ENCODE results near the gene WDR59. TPM values are rescaled to one million over a fixed set of nuclear protein-coding genes. Genes with fewer than 3 reads are reported as not detected.
"Not testable (repeated sequence)": the region's sequence is repeated elsewhere in the genome, so short reads cannot be mapped to it uniquely, and the experiment has no call there.

WDR59 gene, protein sequence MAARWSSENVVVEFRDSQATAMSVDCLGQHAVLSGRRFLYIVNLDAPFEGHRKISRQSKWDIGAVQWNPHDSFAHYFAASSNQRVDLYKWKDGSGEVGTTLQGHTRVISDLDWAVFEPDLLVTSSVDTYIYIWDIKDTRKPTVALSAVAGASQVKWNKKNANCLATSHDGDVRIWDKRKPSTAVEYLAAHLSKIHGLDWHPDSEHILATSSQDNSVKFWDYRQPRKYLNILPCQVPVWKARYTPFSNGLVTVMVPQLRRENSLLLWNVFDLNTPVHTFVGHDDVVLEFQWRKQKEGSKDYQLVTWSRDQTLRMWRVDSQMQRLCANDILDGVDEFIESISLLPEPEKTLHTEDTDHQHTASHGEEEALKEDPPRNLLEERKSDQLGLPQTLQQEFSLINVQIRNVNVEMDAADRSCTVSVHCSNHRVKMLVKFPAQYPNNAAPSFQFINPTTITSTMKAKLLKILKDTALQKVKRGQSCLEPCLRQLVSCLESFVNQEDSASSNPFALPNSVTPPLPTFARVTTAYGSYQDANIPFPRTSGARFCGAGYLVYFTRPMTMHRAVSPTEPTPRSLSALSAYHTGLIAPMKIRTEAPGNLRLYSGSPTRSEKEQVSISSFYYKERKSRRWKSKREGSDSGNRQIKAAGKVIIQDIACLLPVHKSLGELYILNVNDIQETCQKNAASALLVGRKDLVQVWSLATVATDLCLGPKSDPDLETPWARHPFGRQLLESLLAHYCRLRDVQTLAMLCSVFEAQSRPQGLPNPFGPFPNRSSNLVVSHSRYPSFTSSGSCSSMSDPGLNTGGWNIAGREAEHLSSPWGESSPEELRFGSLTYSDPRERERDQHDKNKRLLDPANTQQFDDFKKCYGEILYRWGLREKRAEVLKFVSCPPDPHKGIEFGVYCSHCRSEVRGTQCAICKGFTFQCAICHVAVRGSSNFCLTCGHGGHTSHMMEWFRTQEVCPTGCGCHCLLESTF
- 10 to 100 TPM; 67.1 to 72.3 TPM for total RNA-seq

DNA sequence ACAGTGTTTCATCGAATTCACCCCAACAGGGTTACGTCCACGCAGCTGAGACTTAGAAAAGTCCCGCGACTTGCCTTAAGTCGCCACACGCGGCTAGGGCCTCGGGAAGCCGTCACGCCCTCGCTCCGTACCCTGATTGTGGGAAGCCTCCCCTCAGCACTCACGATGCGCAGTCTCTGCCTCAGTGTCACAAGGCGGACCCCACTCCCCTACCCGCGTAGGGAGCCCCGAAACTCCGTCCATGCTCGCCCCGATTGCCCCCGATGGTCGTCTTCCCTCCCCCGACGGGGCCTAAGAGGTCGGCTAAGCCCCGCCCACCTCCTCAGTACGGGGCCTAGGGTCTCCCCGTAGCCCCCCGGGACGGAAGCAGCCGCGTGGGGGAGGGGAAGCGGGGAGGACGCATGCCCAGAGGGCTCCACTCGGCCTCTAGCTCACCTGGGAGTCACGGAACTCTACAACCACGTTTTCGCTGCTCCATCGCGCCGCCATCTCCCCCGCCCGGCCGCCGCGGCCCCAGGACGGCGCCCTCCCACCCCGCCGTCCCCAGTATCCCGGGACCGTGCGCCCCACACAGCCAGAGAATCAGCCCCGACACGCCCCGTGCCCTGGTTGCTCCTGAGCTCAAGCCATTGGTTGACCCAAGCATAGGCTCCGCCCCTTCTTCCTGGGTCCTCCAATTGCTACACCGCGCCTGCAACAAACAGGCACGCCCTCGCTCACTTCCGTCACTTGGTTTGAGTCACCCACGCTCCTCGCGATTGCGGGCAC, at the start of gene WDR59:
Gene WDR59, minus strand, starts transcription at position 595 of the 768 bp plus-strand sequence. Its CDS starts 106 bp downstream, at position 489.
- ChIA-PET CTCF (interaction anchor here (0.8 to 8.8 kb wide), 7 partner anchors 13 to 286 kb away, joined by 3 to 73 read pairs (median 5); partner anchors contain the start of gene ZNRF1), POLR2A (interaction anchor here (0.6 to 2.2 kb wide), 13 partner anchors 9 to 663 kb away, joined by 3 to 11 read pairs (median 5); partner anchors contain the start of genes KARS1, MLKL, RFWD3 and TERF2IP)
- Mint-ChIP-seq H3K36me3 (ENCODE audit: low read depth) (no peaks in the 10 kb centered on the region), H3K27me3 (no peaks in the 10 kb centered on the region), H3K4me1 (peaks cover 25% of the 10 kb centered on the region), H3K27ac (peak within 1 kb of the TSS; percentile 86), H3K4me3 (peak within 1 kb of the TSS; percentile 99), H3K9me3 (no peaks in the 10 kb centered on the region)
- DNase-seq, result peak; percentile 99

DNA sequence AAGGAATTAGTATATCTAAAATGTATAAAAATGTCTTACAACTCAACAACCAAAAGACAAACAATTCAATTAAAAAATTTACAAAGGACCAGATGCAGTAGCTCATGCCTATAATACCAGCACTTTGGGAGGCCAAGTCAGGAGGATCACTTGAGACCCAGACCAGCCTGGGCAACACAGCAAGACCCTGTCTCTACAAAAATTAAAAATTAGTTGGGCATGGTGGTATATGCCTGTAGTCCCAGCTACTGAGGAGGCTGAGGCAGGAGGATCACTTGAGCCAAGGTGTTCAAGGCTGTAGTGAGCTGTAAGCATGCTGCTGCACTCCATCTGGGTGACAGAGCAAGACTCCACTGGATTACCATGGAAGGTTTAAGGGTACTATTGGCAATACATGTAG, 47.7 kb upstream of the WDR59 start:
- CTCF ChIA-PET, result no interaction called here
- POLR2A ChIA-PET, result no interaction called here
- Mint-ChIP-seq H3K27me3 (no peaks in the 10 kb centered on the region), H3K9me3 (peaks cover 9% of the 10 kb centered on the region), H3K4me1 (peaks cover 8% of the 10 kb centered on the region), H3K36me3 (ENCODE audit: low read depth) (peaks cover 16% of the 10 kb centered on the region), H3K27ac (no peak overlapping the region), H3K4me3 (no peak overlapping the region)
- DNase-seq, result no peak

DNA sequence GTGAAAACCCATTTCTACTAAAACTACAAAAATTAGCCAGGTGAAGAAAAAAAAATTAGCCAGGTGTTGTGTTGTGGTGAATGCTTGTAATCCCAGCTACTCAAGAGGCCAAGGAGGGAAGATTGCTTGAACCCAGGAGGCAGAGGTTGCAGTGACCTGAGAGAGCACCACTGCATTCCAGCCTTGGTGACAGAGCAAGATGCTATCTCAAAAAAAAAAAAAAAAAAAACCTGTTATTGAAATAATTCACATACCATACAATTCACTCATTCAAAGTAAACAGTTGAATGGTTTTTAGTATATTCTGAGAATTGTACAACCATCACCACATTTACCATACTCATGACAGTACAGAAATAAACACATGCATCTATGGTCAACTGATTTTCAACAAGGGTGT, 44.9 kb upstream of the WDR59 start:
- Mint-ChIP-seq H3K27me3 (no peaks in the 10 kb centered on the region), H3K4me1 (peaks cover 11% of the 10 kb centered on the region), H3K36me3 (ENCODE audit: low read depth) (peaks cover 3% of the 10 kb centered on the region), H3K27ac (no peak overlapping the region), H3K4me3 (no peak overlapping the region), H3K9me3 (no peaks in the 10 kb centered on the region)
- CTCF ChIA-PET, result no interaction called here
- no peak for DNase-seq
- POLR2A ChIA-PET, result no interaction called here

DNA sequence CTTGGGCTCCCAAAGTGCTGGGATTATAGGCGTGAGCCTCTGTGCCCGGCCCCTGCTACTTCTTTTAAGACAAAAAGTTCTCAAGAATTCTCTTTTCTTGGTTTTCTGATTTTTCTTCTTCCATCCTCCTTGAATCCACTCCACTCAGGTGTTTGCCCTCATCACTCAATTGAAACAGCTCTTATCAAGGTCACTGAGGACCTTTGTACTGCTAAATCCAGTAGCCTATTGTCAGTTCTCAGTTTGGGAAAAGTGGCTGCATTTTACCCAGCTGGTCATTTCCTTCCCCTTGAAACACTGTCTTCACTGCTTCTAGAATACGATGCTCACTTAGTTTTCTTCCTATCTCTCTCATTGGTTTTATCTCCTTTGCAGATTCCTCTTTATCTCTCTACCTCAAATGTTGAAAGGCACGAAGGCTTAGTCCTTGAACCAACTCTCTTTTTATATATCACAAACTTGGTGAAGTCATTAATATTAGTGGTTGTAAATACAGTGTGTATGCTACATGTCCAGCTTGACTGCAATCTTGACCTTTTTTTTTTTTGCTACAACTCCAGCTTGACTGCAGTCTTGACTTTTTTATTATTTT, 43.7 kb upstream of the WDR59 start:
- H3K36me3 Mint-ChIP-seq (ENCODE audit: low read depth), result peaks cover 3% of the 10 kb centered on the region
- H3K4me3 Mint-ChIP-seq, result no peak overlapping the region
- no peaks in the 10 kb centered on the region for H3K9me3 Mint-ChIP-seq
- no peaks in the 10 kb centered on the region for H3K27me3 Mint-ChIP-seq
- no peak for DNase-seq
- peaks cover 21% of the 10 kb centered on the region for H3K4me1 Mint-ChIP-seq
- POLR2A ChIA-PET, result no interaction called here
- CTCF ChIA-PET, result interaction anchor here (1.3 kb wide), 1 partner anchor 83 kb away, joined by 3 read pairs; no protein-coding TSS in a partner anchor
- H3K27ac Mint-ChIP-seq, result no peak overlapping the region

DNA sequence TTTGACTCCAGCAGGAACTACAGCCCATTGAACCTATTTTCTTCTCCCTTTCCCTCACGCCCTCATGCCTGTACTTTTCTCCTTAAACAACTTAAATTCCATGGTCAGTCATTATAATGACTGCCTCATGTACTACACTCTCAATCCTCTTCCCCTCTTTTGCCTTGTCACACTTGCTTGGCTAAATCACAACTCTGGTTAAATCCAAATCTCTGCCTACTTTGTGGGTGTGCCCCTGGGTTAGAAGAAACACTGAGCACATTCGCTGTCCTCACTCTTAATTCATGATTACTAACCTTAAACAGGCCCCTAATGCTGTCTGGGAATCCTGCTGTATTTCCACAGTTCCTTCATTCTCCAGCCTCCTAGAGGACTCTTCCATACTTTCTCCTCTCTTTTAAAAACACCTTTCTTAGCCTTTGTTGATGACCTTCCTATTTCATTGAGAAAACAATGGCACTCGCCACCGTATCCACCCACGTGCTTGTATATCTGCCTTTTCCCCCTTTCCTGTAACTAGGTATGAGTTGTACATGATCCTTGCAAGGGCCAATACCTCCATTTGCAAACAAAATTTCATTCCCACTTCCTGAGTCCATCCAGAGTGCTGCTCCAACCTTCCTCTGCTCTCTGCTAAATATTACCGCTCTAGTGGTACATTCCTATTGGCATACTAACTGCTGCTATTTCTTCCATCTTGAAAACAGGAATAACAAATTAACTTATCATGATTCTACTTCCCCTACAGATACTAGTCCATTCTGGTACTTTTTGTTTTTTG, 42.8 kb upstream of the WDR59 start:
- Mint-ChIP-seq H3K36me3 (ENCODE audit: low read depth) (peaks cover 9% of the 10 kb centered on the region), H3K4me3 (no peak overlapping the region), H3K27me3 (no peaks in the 10 kb centered on the region), H3K4me1 (peaks cover 25% of the 10 kb centered on the region), H3K27ac (no peak overlapping the region), H3K9me3 (peaks cover under 1% of the 10 kb centered on the region)
- CTCF ChIA-PET, result interaction anchor here (1.3 kb wide), 1 partner anchor 84 kb away, joined by 3 read pairs; no protein-coding TSS in a partner anchor
- no peak for DNase-seq
- POLR2A ChIA-PET, result no interaction called here

DNA sequence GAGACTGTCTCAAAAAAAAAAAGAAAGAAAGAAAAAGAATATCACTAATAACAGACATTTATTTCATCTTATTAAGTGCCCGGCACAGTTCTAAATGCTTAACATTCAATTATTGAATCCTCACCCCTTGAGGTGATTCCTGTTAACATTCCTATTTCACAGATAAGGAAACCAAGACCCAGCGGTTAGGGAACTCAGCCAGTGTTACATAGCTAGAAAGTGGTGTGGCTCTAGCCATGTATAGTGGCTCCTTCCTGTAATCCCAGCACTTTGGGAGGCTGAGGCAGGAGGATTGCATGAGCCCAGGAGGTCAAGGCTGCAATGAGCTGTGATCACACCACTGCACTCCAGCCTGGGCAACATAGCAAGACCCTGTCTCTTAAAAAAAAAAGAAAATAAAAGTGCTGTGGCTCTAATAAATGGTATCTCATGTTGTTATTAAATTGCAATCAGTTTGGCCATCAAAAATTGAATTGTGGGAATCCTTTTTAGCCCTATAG, 42.0 kb upstream of the WDR59 start:
- H3K27ac Mint-ChIP-seq, result no peak overlapping the region
- POLR2A ChIA-PET, result no interaction called here
- H3K36me3 Mint-ChIP-seq (ENCODE audit: low read depth), result peaks cover 11% of the 10 kb centered on the region
- H3K4me1 Mint-ChIP-seq, result peaks cover 26% of the 10 kb centered on the region
- peaks cover 3% of the 10 kb centered on the region for H3K9me3 Mint-ChIP-seq
- DNase-seq, result no peak
- H3K4me3 Mint-ChIP-seq, result no peak overlapping the region
- H3K27me3 Mint-ChIP-seq, result no peaks in the 10 kb centered on the region
- CTCF ChIA-PET, result no interaction called here

DNA sequence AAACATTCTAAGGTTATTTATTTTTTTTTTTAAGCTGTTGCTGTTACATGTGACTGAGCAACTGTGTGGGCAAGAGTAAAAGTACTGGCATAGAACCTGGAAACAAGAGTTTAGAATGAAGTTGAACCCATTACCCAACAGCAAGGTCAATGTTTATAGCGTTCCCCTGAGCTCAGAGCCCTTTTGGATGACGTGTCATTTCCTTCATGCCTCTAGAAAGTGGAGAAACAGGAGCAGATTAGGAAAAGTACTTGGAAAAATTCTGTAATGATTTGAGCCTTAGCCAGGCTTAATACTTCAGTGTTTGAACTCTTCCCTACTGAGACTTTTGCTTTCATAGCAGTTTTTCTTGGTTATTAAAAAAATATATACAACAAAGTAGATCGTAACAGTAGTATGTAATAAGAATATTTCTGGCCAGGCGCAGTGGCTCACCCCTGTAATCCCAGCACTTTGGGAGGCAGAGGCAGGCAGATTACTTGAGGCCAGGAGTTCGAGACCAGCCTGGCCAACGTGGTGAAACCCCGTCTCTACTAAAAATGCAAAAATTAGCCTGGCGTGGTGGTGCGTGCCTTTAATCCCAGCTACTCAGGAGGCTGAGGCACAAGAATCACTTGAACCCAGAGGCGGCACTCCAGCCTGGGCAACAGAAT, 41.4 kb upstream of the WDR59 start:
- H3K27ac Mint-ChIP-seq, H3K9me3 Mint-ChIP-seq, POLR2A ChIA-PET, DNase-seq, H3K27me3 Mint-ChIP-seq, H3K4me3 Mint-ChIP-seq, CTCF ChIA-PET: not testable (repeated sequence)
- Mint-ChIP-seq H3K36me3 (ENCODE audit: low read depth) (peaks cover 17% of the 10 kb centered on the region), H3K4me1 (peaks cover 26% of the 10 kb centered on the region)

DNA sequence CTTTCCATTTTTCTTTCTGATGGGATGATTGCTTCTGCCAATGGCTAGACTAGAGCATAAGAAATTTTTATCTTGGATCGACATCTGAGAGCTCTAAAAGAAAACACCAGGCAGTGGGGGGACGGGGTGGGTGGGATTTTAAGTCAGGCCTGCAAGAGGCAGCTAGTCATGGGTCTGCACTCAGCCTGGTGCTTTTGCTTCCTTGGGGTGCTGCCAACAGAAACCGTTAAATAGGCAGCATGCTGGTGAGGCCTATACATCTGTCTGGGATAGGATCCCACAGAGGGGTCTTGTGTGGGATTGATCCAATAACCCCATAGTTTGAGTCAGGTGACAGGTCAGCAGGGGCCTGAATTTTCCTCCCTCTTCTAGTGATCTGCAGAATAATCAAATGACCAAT, 40.8 kb upstream of the WDR59 start:
- Mint-ChIP-seq H3K9me3 (peaks cover 13% of the 10 kb centered on the region), H3K27me3 (no peaks in the 10 kb centered on the region), H3K36me3 (ENCODE audit: low read depth) (peaks cover 23% of the 10 kb centered on the region), H3K4me1 (peaks cover 26% of the 10 kb centered on the region), H3K27ac (no peak overlapping the region), H3K4me3 (no peak overlapping the region)
- no peak for DNase-seq
- POLR2A ChIA-PET, result no interaction called here
- CTCF ChIA-PET, result no interaction called here

DNA sequence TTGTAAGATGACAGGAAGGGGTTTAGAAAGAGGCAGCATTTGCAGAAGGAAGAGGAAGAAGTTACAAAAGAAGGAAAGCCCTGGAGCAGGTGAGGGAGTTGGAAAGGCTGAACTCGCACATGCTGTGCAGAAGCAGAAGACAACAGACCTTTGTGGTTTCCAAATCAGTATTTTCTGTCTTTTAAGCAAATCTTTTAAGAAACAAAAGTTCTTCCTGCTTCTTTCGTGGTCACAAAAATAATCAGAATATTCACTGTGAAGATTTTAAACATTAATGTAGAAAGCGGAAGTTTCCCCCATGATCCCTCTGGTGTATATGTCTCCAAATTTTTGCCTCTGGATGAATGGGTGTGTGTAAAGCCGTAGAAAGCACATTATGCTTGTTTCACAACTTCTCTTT, 39.7 kb upstream of the WDR59 start:
- Mint-ChIP-seq H3K9me3 (peaks cover 15% of the 10 kb centered on the region), H3K27me3 (no peaks in the 10 kb centered on the region), H3K27ac (no peak overlapping the region), H3K4me3 (no peak overlapping the region), H3K4me1 (peaks cover 18% of the 10 kb centered on the region), H3K36me3 (ENCODE audit: low read depth) (peaks cover 28% of the 10 kb centered on the region)
- ChIA-PET CTCF (no interaction called here), POLR2A (no interaction called here)
- DNase-seq, result no peak

DNA sequence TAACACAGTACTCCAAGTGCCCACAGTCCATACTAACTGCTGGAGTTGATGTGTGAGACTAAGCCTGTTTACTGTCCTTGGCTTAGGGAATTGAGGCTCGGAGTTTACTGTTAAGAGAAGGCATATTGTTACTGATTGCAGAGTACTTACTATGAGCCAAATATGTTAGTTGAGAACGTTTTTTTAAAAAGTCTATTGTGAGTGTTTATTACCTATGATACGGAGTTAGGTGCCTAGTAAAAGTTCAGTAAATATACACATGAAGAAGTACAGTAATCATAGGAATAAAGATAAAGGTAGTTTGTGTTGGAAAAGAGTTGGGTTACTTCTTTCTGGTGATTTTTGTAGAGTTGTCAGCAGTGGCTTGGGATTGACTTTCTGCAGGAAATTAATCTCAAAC, 39.3 kb upstream of the WDR59 start:
- Mint-ChIP-seq H3K4me3 (no peak overlapping the region), H3K4me1 (peaks cover 20% of the 10 kb centered on the region), H3K27ac (no peak overlapping the region), H3K9me3 (peaks cover 15% of the 10 kb centered on the region), H3K36me3 (ENCODE audit: low read depth) (peaks cover 32% of the 10 kb centered on the region), H3K27me3 (no peaks in the 10 kb centered on the region)
- ChIA-PET CTCF (no interaction called here), POLR2A (no interaction called here)
- DNase-seq, result no peak

DNA sequence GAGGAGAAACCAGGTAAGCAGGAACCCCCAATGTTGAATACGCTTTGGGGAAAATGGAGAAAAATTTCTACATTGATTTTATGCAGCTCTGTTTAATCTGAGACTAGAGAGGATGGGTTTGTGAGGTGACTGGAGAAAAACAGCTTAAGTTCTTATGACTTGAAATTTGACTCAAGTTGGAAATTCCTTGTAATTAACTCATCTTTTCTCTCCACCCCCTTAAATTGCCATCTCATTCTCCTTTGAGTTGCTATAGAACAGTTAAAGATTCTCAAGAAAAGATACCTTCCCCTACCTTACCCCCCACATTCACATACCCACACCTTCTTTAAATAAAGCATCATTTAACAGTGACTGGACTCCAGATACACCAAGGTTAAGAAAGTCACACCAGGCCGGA, 38.1 kb upstream of the WDR59 start:
- CTCF ChIA-PET, result no interaction called here
- POLR2A ChIA-PET, result no interaction called here
- Mint-ChIP-seq H3K27me3 (no peaks in the 10 kb centered on the region), H3K4me1 (peaks cover 25% of the 10 kb centered on the region), H3K27ac (no peak overlapping the region), H3K9me3 (peaks cover 15% of the 10 kb centered on the region), H3K4me3 (no peak overlapping the region), H3K36me3 (ENCODE audit: low read depth) (peaks cover 32% of the 10 kb centered on the region)
- DNase-seq, result no peak
